Peyer's patch (tissue), 4 donors: ENCODE data around the gene LRIG1. TPM values are rescaled to one million over a fixed set of nuclear protein-coding genes. Genes with fewer than 3 reads are reported as not detected.

Experiments
- DNase-seq, 3 donors: peaks; one replicate each; pipeline ENCODE4 v3.0.0-alpha.2; 2017 to 2019
- H3K27ac ChIP-seq, 4 donors: fragments of 200-600 bp; sonication (generic); one replicate each; pipeline ENCODE4 v1.5.1; 2016 to 2019
- H3K27me3 ChIP-seq, 2 donors: fragments of 200-600 bp; sonication (generic); one replicate each; pipeline ENCODE4 v1.5.1; 2019
- H3K36me3 ChIP-seq, 3 donors: fragments of 200-600 bp; sonication (generic); one replicate each; pipeline ENCODE4 v1.5.1; 2016 to 2019
- H3K4me1 ChIP-seq, 4 donors: fragments of 200-600 bp; sonication (generic); one replicate each; pipeline ENCODE4 v1.5.1; 2016 to 2019
- H3K4me3 ChIP-seq, 4 donors: fragments of 200-600 bp; sonication (generic); 1 replicate in 3 of 4; 2 replicates in 1 of 4; pipeline ENCODE4 v1.5.1; 2016 to 2019; ENCODE audit warnings: mild to moderate bottlenecking in 1 of 4
- H3K9me3 ChIP-seq, 4 donors: fragments of 200-600 bp; sonication (generic); one replicate each; pipeline ENCODE4 v1.5.1; 2016 to 2019; ENCODE audit warnings: mild to moderate bottlenecking in 1 of 4
- CTCF ChIP-seq, 6 experiments: fragments of 450-650 bp in 4 of 6; fragments of 200-600 bp in 2 of 6; sonication (generic) in 1 of 6; IDR thresholded peaks; one replicate each; pipeline ENCODE4 v1.5.1; 2017 to 2019; ENCODE audit warnings: antibody characterized with exemption in 6 of 6, mild to moderate bottlenecking in 3 of 6, moderate library complexity in 1 of 6
- POLR2A ChIP-seq, 2 donors: fragments of 450-650 bp; IDR thresholded peaks; one replicate each; pipeline ENCODE4 v1.5.1; 2017; ENCODE audit warnings: antibody characterized with exemption in 2 of 2, mild to moderate bottlenecking in 2 of 2, moderate library complexity in 2 of 2
- total RNA-seq, 4 donors: library from RNA; depleted of rRNA; stranded (reverse); fragments of >200 nt; gene quantifications; one replicate each; pipeline ENCODE4 v1.1.0, GENCODE V29; 2016

LRIG1 gene
- total RNA-seq, 4 donors from 2014 or later, result 28.5 to 65.2 (median 59.2) TPM

DNA sequence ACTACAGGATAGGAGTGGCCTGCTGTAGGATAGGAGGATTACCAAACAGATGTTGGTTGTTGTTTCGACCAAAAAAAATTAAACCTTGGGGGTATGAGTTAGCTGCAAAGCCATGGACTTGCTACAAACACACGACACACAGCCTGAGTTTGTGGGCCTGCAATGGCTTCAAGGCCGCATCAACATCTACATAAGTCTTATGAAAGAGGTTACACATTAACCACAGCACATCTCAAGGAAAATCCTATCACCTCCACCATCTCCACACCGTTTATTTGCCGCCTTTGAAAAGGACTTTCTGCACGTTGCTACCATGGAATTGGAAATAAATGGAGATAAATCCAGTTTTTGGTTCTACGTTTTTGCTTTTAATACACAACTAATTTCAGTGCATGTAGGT, 23.0 kb downstream of the LRIG1 start:
- Histone ChIP-seq H3K4me1 (peaks cover 6 to 99% (median 14%) of the 10 kb centered on the region in 4 donors), H3K27me3 (no peaks in the 10 kb centered on the region), H3K27ac (peak overlapping the region in 2 of 4 donors; percentile 40 to 41), H3K4me3 (no peak overlapping the region), H3K36me3 (no peaks in the 10 kb centered on the region), H3K9me3 (no peaks in the 10 kb centered on the region)
- no peak for DNase-seq
- no peak for TF ChIP-seq CTCF (IDR thresholded peaks at IDR 0.05)
- TF ChIP-seq POLR2A (IDR thresholded peaks at IDR 0.05), result no peak

- Histone ChIP-seq H3K9me3 (no peaks in the 10 kb centered on the region), H3K27me3 (no peaks in the 10 kb centered on the region), H3K4me1 (peaks cover 4 to 97% (median 14%) of the 10 kb centered on the region in 4 donors), H3K27ac (peak overlapping the region in 2 of 4 donors; percentile 22 to 41), H3K36me3 (no peaks in the 10 kb centered on the region), H3K4me3 (no peak overlapping the region)
- no peak for DNase-seq
- no peak for TF ChIP-seq POLR2A (IDR thresholded peaks at IDR 0.05)
- no peak for TF ChIP-seq CTCF (IDR thresholded peaks at IDR 0.05)
Observed at GRCh38 chr3:66476852-66477381, 23.9 kb downstream of the LRIG1 start.

- DNase-seq, result no peak
Observed at GRCh38 chr3:66475386-66476020, 25.3 kb downstream of the LRIG1 start.

GRCh38 chr3:66473692-66474091, 27.1 kb downstream of the LRIG1 start:
- no peaks in the 10 kb centered on the region for H3K27me3 ChIP-seq
- no peak for DNase-seq
- H3K36me3 ChIP-seq, result no peaks in the 10 kb centered on the region
- no peak overlapping the region for H3K4me3 ChIP-seq
- TF ChIP-seq POLR2A (IDR thresholded peaks at IDR 0.05), result no peak
- TF ChIP-seq CTCF (IDR thresholded peaks at IDR 0.05), result no peak
- H3K9me3 ChIP-seq, result no peaks in the 10 kb centered on the region
- peaks cover 0 to 78% (median 6%) of the 10 kb centered on the region in 4 donors for H3K4me1 ChIP-seq
- H3K27ac ChIP-seq, result no peak overlapping the region

More at GRCh38 chr3:66475386-66476020, 25.3 kb downstream of the LRIG1 start:
- TF ChIP-seq CTCF (IDR thresholded peaks at IDR 0.05) (no peak), POLR2A (IDR thresholded peaks at IDR 0.05) (no peak)
- Histone ChIP-seq H3K9me3 (no peaks in the 10 kb centered on the region), H3K4me1 (peaks cover 0 to 90% (median 6%) of the 10 kb centered on the region in 4 donors), H3K36me3 (no peaks in the 10 kb centered on the region), H3K4me3 (no peak overlapping the region), H3K27ac (peak overlapping the region in 2 of 4 donors; percentile 6 to 36), H3K27me3 (no peaks in the 10 kb centered on the region)

DNA sequence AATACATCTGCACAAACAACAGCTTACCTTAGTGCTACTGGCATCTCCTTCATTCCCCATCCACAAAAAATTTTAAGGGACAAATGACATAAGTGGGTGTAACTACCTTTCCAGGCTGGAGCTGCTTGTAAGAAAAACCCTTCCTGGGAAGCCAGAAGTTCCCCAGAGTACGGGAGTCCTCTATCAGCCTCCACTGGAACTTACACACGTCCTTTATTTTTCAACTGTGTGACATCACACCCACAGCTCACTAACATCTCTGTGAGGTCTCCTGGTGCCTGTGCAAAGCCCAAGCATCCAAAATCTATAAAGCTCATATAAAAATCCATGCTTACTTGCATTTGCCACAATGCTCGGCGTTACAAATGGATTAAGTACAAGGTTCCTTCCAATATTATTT, 27.6 kb downstream of the LRIG1 start:
- Histone ChIP-seq H3K4me1 (peaks cover 0 to 76% (median 4%) of the 10 kb centered on the region in 4 donors), H3K27ac (no peak overlapping the region), H3K36me3 (no peaks in the 10 kb centered on the region), H3K9me3 (no peaks in the 10 kb centered on the region), H3K4me3 (no peak overlapping the region), H3K27me3 (no peaks in the 10 kb centered on the region)
- DNase-seq, result no peak
- TF ChIP-seq CTCF (IDR thresholded peaks at IDR 0.05), result no peak
- TF ChIP-seq POLR2A (IDR thresholded peaks at IDR 0.05), result no peak
